Jurkat, Clone E6-1 (cell line): ENCODE measurements around the gene NTPCR.

ENCODE experiments used
- DNase-seq: peaks from one replicate; pipeline ENCODE4 v3.0.0-alpha.2; 2011; ENCODE audit warnings: low read depth, low spot score
- H3K4me3 ChIP-seq: 2 replicates; pipeline ENCODE4 v1.5.1; 2011; ENCODE audit warnings: mild to moderate bottlenecking, low read length, control low read depth, moderate library complexity

Gene NTPCR

DNA sequence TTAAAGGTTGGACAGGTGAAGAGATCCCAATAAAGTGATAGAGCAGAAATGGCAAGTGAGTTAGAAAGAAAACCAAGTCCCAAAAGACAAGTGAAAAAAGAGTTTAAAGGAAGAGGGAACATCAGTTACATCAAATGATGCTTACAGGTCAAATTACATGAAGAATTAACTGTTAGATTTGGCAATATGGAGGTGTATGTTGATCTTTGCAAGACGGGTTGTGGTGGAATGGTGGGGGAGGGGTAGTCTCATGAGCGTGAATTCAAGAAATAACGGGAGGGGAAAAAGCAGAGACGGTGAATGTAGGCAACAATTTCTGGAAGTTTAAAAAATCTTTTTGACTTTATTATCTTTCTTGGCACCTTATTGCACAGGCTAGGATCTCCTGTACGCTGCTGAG is 76.6 kb downstream of the NTPCR start:
- H3K4me3 ChIP-seq: no peak overlapping the region
- no peak for DNase-seq

DNA sequence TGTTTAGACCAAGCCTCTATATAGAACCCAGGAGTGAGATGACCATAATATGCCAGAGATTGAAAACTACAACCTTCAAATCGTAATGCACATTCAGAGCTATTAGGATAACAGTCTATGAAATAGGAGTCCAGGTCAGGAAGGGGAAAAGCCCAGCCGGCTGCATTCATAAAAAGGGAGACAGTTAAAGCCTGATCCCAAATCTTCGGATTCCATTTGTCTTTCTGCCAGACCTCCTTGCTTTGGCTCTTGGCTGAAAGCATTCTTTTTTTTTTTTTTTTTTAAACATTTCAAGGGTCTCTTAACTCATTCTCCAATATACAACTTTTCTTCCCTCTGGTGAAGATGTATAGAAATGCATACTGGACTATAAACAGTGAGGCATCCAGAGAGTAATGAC is 81.1 kb downstream of the NTPCR start:
- DNase-seq: no peak
- H3K4me3 ChIP-seq: no peak overlapping the region

DNA sequence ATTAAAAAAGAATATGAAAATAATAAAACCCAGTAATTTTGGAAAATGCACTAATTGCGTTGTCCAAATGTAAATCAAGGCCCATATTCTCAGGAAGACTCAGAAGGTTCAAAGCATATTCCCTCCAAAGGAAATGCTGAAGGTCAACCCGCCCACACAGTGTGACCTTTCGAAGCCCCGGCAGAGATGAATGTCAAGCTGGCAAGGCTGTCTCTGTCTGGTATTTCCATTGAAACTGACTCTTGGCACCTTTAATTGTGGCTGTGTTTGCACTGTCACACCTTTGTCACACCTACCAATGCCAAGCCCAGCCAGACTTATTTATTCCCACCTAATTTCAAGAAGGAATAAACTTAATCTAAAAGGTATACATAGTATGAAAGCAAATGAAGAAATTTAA is 82.5 kb downstream of the NTPCR start:
- DNase-seq: no peak
- H3K4me3 ChIP-seq: no peak overlapping the region

DNA sequence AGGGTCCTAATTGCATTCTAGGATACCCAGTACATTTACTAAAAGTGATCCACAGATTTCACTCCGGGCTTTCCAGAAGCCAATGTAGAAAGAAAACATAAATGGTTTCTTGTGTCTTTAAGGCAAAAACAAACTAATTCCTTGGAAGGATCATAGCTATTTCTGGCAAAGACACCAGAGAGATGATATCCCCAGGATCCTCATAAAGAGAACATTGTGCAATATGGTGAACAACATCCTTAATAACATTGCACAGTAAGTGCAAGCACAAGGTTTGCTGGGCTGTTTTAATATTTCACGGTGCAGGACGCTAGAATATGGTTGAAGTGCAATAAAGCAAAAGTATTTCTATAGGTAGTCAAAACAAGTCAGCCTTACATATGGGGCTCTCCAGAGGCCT is 83.0 kb downstream of the NTPCR start:
- no peak for DNase-seq
- H3K4me3 ChIP-seq: no peak overlapping the region
